ENCODE measurements around the gene SLC1A3.

Gene SLC1A3

DNA sequence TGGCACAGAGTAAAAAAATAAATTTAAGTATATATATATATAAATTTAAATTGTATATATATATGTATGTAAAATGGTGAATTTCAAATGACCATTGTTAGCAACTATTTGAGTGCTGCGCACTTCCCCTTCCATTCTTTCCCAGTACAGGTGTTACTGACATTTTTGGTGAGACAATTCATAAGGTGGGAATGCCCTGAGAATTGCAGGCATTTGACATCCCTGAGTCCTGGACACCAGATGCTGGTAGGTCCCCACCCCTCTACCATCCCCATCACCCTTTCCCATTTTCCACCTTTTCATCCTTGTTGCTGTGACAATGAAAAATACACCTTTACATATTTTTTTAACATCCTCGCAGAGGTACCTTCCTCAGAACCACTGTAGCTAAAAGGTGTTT lies 91.6 kb downstream of the SLC1A3 start:
- no peak overlapping the region for H3K4me3 ChIP-seq (ENCODE audit: low read depth, low read length)
- no peak for TF ChIP-seq CTCF (IDR thresholded peaks at IDR 0.05; ENCODE audit: low read depth, low read length, missing control alignments)
- no peak for DNase-seq (ENCODE audit: low read depth)

DNA sequence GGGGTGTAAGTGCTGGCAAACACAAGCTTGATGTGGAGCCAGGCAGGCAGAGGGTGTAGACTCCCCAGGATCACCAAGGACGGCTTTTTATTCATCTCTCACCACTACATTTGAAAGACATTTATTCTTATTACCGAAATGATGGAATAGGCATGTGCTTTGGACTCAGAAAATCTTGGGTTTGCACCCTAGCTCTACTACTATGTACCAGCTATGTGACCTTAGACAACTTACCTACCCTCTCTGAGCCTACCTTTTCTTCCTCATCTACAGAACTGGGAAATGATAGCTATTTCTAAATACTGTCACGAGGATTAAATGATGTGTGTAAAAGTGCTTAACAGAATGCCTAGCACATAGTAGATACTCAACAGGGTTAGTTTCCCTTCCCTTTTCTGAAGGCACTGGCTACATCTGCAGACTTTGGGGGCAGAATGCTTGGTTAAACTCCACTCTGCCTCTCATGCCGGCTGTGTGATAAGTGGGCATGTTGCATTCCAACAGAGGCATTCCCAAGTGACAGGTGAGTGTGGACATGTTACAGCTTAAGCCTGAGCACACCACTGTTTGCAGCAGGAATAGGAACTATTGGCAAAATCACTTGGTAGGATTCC lies 94.8 kb downstream of the SLC1A3 start:
- no peak overlapping the region for H3K4me3 ChIP-seq (ENCODE audit: low read depth, low read length)
- TF ChIP-seq CTCF (IDR thresholded peaks at IDR 0.05; ENCODE audit: low read depth, low read length, missing control alignments), result no peak
- DNase-seq (ENCODE audit: low read depth), result no peak

DNA sequence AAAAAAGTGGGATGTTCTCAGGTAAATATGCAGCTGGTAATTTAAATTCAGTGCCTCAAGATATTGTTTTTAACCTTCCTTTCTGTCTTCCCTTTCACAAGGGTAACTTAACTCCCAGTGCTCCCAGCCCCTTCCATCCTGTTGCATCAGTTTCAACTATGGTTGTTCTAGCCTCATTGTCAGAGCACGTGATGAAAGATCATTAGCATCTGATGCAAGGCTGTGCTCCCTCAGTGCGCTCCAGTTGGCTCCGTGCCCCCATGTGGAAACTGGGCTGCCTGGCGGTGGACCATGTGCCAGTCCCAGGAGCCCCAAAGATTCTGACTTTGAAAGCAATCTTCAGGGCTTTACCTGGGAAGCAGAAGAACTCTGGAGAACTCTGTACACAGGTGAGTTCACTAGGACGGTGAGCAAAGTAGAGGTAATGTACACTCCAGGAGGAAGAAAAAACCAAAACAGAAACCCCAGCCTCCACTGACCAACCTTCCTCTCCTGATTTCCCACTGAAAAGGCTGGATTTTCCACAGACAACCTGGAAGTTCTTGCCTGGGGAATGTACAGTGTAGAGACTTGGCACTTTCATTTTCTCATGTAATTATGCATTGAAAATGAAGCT lies 96.9 kb downstream of the SLC1A3 start:
- H3K4me3 ChIP-seq (ENCODE audit: low read depth, low read length), result no peak overlapping the region
- TF ChIP-seq CTCF (IDR thresholded peaks at IDR 0.05; ENCODE audit: low read depth, low read length, missing control alignments), result no peak
- no peak for DNase-seq (ENCODE audit: low read depth)

DNA sequence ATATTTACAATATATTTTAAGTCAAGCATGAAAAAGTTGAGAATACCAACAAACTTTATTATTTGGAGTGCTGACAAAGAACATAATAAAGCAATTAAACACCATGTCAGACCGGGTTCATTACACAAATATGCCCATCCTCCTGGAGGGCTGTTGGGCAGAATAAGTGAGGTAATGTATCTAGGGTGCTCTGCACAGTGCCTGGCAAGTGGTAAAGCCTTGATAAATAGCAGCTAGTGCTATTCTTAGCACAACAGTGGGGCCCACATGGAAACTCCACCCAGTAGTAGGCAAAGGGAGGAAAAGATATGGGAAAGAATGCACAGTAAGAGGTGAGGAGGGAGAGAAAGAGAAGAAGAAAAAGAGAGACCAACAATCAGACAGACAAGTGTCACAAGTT lies 97.7 kb downstream of the SLC1A3 start:
- no peak for DNase-seq (ENCODE audit: low read depth)
- no peak overlapping the region for H3K4me3 ChIP-seq (ENCODE audit: low read depth, low read length)
- TF ChIP-seq CTCF (IDR thresholded peaks at IDR 0.05; ENCODE audit: low read depth, low read length, missing control alignments), result no peak

- no peak for TF ChIP-seq CTCF (IDR thresholded peaks at IDR 0.05; ENCODE audit: low read depth, low read length, missing control alignments)
- DNase-seq (ENCODE audit: low read depth), result no peak
- no peak overlapping the region for H3K4me3 ChIP-seq (ENCODE audit: low read depth, low read length)
Measured at GRCh38 chr5:36705055-36705454, 98.6 kb downstream of the SLC1A3 start.

- H3K4me3 ChIP-seq (ENCODE audit: low read depth, low read length), result no peak overlapping the region
- no peak for DNase-seq (ENCODE audit: low read depth)
- no peak for TF ChIP-seq CTCF (IDR thresholded peaks at IDR 0.05; ENCODE audit: low read depth, low read length, missing control alignments)
Measured at GRCh38 chr5:36706662-36707061, 100.3 kb downstream of the SLC1A3 start.

DNA sequence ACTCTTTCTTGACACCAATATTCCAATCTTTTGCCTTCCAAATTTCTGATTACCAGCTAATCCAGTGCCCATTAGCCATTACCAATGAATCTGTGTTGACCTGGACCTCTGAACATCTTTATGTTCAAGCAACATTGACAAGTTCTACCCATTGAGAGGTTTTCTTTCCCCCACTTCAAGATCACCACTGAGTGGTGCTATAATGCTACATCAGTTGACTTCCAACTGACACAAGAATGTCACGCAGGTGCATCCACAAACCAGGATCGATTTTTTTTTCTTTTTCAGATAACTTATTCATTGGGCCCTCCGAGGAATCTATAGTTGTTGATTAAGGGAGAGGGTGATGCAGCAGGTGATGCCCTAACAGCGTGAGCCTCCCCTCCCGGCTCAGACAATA lies 102.6 kb downstream of the SLC1A3 start:
- no peak for TF ChIP-seq CTCF (IDR thresholded peaks at IDR 0.05; ENCODE audit: low read depth, low read length, missing control alignments)
- no peak for DNase-seq (ENCODE audit: low read depth)
- H3K4me3 ChIP-seq (ENCODE audit: low read depth, low read length), result no peak overlapping the region
